ENCODE measurements around the gene PTPRM. TPM values are rescaled to one million over a fixed set of nuclear protein-coding genes. Genes with fewer than 3 reads are reported as not detected.

The PTPRM gene
- total and polyA plus RNA-seq, 4 donors = 61.1 to 146 (median 87.5) TPM

DNA sequence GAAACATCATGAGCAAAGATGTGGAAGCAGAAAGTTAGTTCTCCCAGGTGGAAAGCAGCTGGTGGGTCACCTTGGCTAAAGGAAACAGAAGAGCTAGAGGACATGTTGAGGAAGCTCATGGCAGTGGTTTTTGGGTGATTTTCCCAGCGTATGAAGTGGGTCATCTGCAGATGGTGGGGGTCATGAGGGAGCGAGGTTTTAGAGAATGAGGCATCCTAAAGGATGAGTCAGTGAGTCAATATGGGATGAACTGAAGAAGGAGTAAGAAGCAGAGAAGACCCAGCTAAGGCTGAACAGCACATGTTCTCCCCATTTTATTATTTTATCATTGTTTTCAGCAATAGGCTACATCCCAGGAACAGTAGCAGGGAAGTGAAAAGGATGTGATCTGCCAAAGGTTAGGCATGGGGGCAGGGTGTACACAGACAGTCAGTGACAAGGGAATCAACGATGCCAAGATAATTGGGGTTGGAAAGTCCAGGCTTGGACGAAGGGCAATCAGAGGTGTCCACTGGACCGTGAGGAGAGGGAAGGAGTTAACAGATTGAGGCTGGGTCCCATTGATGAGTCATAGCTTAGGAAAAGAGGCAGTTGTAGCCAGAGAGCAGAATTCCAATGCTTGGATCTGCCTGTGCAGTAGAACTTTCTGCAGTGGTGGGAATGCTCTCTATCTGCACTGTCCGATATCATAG is 752.8 kb downstream of the PTPRM start:
- H3K9ac ChIP-seq (ENCODE audit: insufficient read depth in 1 of 2, low read length in 2 of 2) = no peak overlapping the region
- WGBS, 2 donors = 88 to 90% methylated on average over 6 of the region's 6 CpGs
- peaks cover 0 to 11% (median 1%) of the 10 kb centered on the region in 4 donors for H3K36me3 ChIP-seq (ENCODE audit: control insufficient read depth in 4 of 4, insufficient read depth in 4 of 4, low read length in 4 of 4)
- H3K27ac ChIP-seq (ENCODE audit: low read depth in 1 of 2, low read length in 1 of 2) = no peak overlapping the region
- ATAC-seq (ENCODE audit: insufficient read depth, low FRiP score) (no peak), DNase-seq (no peak)
- H3K4me3 ChIP-seq = no peak overlapping the region
- TF ChIP-seq, protein P1, sequence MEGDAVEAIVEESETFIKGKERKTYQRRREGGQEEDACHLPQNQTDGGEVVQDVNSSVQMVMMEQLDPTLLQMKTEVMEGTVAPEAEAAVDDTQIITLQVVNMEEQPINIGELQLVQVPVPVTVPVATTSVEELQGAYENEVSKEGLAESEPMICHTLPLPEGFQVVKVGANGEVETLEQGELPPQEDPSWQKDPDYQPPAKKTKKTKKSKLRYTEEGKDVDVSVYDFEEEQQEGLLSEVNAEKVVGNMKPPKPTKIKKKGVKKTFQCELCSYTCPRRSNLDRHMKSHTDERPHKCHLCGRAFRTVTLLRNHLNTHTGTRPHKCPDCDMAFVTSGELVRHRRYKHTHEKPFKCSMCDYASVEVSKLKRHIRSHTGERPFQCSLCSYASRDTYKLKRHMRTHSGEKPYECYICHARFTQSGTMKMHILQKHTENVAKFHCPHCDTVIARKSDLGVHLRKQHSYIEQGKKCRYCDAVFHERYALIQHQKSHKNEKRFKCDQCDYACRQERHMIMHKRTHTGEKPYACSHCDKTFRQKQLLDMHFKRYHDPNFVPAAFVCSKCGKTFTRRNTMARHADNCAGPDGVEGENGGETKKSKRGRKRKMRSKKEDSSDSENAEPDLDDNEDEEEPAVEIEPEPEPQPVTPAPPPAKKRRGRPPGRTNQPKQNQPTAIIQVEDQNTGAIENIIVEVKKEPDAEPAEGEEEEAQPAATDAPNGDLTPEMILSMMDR (IDR thresholded peaks at IDR 0.05; ENCODE audit: control extremely low read depth, extremely low read depth) = no peak
- peaks cover 0 to 2% (median 0%) of the 10 kb centered on the region in 5 donors for H3K4me1 ChIP-seq (ENCODE audit: control insufficient read depth in 5 of 5, insufficient read depth in 5 of 5, low read length in 5 of 5)
- H3K9me3 ChIP-seq (ENCODE audit: control insufficient read depth in 4 of 4, insufficient read depth in 3 of 4, low read length in 3 of 4) = no peaks in the 10 kb centered on the region
- H3K27me3 ChIP-seq (ENCODE audit: control insufficient read depth in 3 of 3, insufficient read depth in 3 of 3, low read length in 2 of 3) = no peaks in the 10 kb centered on the region

DNA sequence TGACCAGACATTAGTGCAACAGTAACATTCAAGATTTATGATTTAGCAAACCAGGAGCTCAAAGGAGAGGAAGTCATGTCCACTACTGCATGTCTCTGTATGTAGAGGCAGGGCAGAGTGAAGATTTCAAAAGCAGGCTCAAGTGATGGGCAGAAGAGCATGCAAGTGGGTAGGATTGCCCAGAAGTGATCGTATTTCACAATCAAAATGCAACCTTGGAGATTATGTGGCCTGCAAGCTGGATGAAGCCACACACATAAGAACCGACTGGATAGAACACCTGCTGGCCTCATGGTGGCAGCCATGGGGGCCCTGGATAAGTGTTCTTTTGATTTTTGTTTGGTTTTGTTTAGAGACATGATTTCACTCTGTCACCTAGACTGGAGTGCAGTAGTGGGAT is 755.4 kb downstream of the PTPRM start:
- H3K9me3 ChIP-seq (ENCODE audit: control insufficient read depth in 4 of 4, insufficient read depth in 3 of 4, low read length in 3 of 4) = no peaks in the 10 kb centered on the region
- WGBS, 2 donors = 87 to 89% methylated on average over 2 of the region's 2 CpGs
- DNase-seq (no peak), ATAC-seq (ENCODE audit: insufficient read depth, low FRiP score) (no peak)
- H3K27me3 ChIP-seq (ENCODE audit: control insufficient read depth in 3 of 3, insufficient read depth in 3 of 3, low read length in 2 of 3) = no peaks in the 10 kb centered on the region
- H3K9ac ChIP-seq (ENCODE audit: insufficient read depth in 1 of 2, low read length in 2 of 2) = no peak overlapping the region
- H3K4me3 ChIP-seq = no peak overlapping the region
- H3K4me1 ChIP-seq (ENCODE audit: control insufficient read depth in 5 of 5, insufficient read depth in 5 of 5, low read length in 5 of 5) = peaks cover 0 to 3% (median under 1%) of the 10 kb centered on the region in 5 donors
- TF ChIP-seq, protein P1 (IDR thresholded peaks at IDR 0.05; ENCODE audit: control extremely low read depth, extremely low read depth) = no peak
- peaks cover 0 to 9% (median 1%) of the 10 kb centered on the region in 4 donors for H3K36me3 ChIP-seq (ENCODE audit: control insufficient read depth in 4 of 4, insufficient read depth in 4 of 4, low read length in 4 of 4)
- no peak overlapping the region for H3K27ac ChIP-seq (ENCODE audit: low read depth in 1 of 2, low read length in 1 of 2)

DNA sequence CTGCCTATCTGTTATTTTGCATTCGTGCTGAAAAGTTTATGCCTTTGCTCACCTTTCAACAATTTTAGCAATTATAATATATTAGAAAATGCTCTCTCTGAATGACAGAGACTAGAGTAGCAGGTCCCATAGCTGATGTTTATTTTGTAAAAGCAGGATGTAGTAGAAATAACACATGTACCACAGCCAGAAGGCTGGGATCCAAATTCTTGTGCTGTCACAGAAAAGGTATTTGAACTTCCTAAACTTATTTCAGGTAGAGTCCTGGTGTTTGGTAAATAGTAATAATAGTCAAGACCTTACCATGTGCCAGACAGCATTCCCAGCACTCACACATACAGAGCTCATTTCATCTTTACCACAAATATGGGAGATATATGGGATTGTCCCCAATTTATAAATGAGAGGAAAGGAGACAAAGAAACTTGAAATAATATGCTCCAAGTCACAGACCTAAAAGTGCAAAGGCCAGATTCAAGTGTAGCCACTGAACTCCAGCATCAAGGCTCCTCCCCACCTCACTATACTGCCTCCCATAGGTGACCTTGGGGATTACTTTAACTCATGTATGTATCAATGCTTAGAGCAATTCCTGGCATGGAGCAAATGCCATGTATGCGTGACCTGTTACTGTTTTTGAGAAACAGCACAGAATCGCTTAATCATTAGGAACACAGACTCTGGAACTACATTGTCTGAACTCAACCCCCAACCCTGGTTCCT is 757.4 kb downstream of the PTPRM start:
- ATAC-seq (ENCODE audit: insufficient read depth, low FRiP score) (no peak), DNase-seq (no peak)
- Histone ChIP-seq H3K4me1 (ENCODE audit: control insufficient read depth in 5 of 5, insufficient read depth in 5 of 5, low read length in 5 of 5) (peaks cover 2 to 20% (median 3%) of the 10 kb centered on the region in 5 donors), H3K27ac (ENCODE audit: low read depth in 1 of 2, low read length in 1 of 2) (no peak overlapping the region), H3K27me3 (ENCODE audit: control insufficient read depth in 3 of 3, insufficient read depth in 3 of 3, low read length in 2 of 3) (no peaks in the 10 kb centered on the region), H3K36me3 (ENCODE audit: control insufficient read depth in 4 of 4, insufficient read depth in 4 of 4, low read length in 4 of 4) (peaks cover 0 to 9% (median 1%) of the 10 kb centered on the region in 4 donors), H3K9me3 (ENCODE audit: control insufficient read depth in 4 of 4, insufficient read depth in 3 of 4, low read length in 3 of 4) (no peaks in the 10 kb centered on the region), H3K4me3 (no peak overlapping the region), H3K9ac (ENCODE audit: insufficient read depth in 1 of 2, low read length in 2 of 2) (no peak overlapping the region)
- TF ChIP-seq, protein P1 (IDR thresholded peaks at IDR 0.05; ENCODE audit: control extremely low read depth, extremely low read depth) = no peak
- WGBS, 2 donors = 86 to 96% methylated on average over 3 of the region's 3 CpGs

Measured in lung (tissue), 12 donors.